Endothelial cell (in vitro differentiated cells): Measurements from ENCODE around the gene CENPH. TPM values are rescaled to one million over a fixed set of nuclear protein-coding genes. Genes with fewer than 3 reads are reported as not detected.
"Not testable (repeated sequence)": the region's sequence is repeated elsewhere in the genome, so short reads cannot be mapped to it uniquely, and the experiment has no call there.

ENCODE experiments used
- DNase-seq: peaks from one replicate; pipeline ENCODE4 v3.0.0; 2021; ENCODE audit warnings: low spot score
- H3K27ac Mint-ChIP-seq: one replicate; pipeline ENCODE4 v1.8.0; 2021; ENCODE audit warnings: mixed read lengths, inconsistent platforms; ENCODE audit not compliant: unreplicated experiment
- H3K27me3 Mint-ChIP-seq: one replicate; pipeline ENCODE4 v1.8.0; 2021; ENCODE audit warnings: mild to moderate bottlenecking, moderate library complexity, mixed read lengths, inconsistent platforms; ENCODE audit not compliant: unreplicated experiment
- H3K36me3 Mint-ChIP-seq: one replicate; pipeline ENCODE4 v1.8.0; 2021; ENCODE audit warnings: mild to moderate bottlenecking, low read depth, mixed read lengths, inconsistent platforms; ENCODE audit not compliant: unreplicated experiment
- H3K4me1 Mint-ChIP-seq: one replicate; pipeline ENCODE4 v1.8.0; 2021; ENCODE audit warnings: mild to moderate bottlenecking, mixed read lengths, inconsistent platforms; ENCODE audit not compliant: unreplicated experiment
- H3K4me3 Mint-ChIP-seq: one replicate; pipeline ENCODE4 v1.8.0; 2021; ENCODE audit warnings: mild to moderate bottlenecking, mixed read lengths, inconsistent platforms; ENCODE audit not compliant: unreplicated experiment
- H3K9me3 Mint-ChIP-seq: one replicate; pipeline ENCODE4 v1.8.0; 2021; ENCODE audit warnings: mixed read lengths, inconsistent platforms; ENCODE audit not compliant: unreplicated experiment
- long read RNA-seq: library from polyadenylated mRNA; unstranded; transcript quantifications from one replicate; pipeline ENCODE4 v2.0.0, GENCODE V29; 2020; ENCODE audit not compliant: unreplicated experiment
- total RNA-seq: library from RNA; stranded (reverse); fragmentation: NEBNext Ultra II Directional; extraction: Animal tissue kit (Norgen Biotek cat#: 25700); gene quantifications from one replicate; pipeline ENCODE4 v1.2.1, GENCODE V29; 2021; ENCODE audit not compliant: unreplicated experiment
- TF ChIP-seq, protein P1 (sequence below): fragments of 200-600 bp; sonication (generic); IDR thresholded peaks from one replicate; pipeline ENCODE4 v1.5.0; 2021; ENCODE audit warnings: antibody characterized with exemption; ENCODE audit not compliant: unreplicated experiment

CENPH gene, protein sequence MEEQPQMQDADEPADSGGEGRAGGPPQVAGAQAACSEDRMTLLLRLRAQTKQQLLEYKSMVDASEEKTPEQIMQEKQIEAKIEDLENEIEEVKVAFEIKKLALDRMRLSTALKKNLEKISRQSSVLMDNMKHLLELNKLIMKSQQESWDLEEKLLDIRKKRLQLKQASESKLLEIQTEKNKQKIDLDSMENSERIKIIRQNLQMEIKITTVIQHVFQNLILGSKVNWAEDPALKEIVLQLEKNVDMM
- total RNA-seq, result 13.1 TPM
- long read RNA-seq, transcript CENPH-201 (9 exons, 1,389 nt), result major isoform, 9 of 9 reads
- long read RNA-seq, partial matches to known transcripts, result 0 of 9 reads
- long read RNA-seq, other reads (novel, unspliced or antisense), result 0 of 9 reads

DNA sequence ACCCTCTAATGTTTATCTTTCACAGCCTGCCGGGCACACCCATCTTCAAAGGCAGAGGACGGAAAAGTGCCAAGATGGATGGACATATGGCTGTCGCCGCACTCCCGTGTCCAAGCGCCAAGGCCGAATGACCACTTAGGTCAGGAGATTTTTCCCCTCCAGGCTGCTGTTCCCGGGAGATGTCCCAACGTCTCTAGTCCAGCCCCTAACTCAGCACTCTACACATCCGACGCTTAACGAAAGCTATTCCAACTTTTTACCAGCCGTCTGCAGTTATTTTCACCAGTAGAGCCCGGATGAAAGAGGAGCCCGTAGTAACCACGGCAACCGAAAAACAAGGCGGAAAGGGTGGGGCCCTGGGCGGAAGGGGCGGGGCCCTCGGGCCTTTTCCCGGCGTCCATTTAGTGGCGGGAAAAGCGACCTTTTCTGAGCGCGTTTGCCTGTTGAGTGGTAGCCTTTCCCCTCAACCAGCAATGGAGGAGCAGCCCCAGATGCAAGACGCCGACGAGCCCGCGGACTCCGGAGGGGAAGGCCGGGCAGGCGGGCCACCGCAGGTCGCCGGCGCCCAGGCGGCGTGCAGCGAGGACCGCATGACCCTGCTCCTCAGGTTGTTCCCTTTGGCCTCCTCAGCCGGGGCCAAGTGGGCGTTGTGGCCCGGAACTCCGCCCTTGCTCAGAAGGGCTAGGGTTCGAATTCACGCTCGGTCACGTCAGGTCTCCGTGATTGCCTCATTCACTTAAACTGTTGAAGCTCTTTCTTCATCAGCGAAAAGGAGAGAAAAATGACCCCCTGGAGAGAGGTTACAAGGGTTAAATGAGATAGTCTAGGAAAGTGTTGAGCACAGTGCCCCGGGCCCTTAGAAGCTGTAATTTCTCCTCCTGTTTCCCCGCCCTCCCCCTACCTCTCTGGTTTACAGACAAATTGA, at the start of gene CENPH:
Gene CENPH, plus strand, starts transcription at position 422 of the 925 bp plus-strand sequence. Its CDS starts 52 bp downstream, at position 474.
- Mint-ChIP-seq H3K36me3 (no peaks in the 10 kb centered on the region), H3K4me3 (peak within 1 kb of the TSS; percentile 97), H3K9me3 (no peaks in the 10 kb centered on the region), H3K4me1 (peaks cover 3% of the 10 kb centered on the region), H3K27me3 (peaks cover 5% of the 10 kb centered on the region), H3K27ac (peak within 1 kb of the TSS; percentile 99)
- TF ChIP-seq, protein P1, sequence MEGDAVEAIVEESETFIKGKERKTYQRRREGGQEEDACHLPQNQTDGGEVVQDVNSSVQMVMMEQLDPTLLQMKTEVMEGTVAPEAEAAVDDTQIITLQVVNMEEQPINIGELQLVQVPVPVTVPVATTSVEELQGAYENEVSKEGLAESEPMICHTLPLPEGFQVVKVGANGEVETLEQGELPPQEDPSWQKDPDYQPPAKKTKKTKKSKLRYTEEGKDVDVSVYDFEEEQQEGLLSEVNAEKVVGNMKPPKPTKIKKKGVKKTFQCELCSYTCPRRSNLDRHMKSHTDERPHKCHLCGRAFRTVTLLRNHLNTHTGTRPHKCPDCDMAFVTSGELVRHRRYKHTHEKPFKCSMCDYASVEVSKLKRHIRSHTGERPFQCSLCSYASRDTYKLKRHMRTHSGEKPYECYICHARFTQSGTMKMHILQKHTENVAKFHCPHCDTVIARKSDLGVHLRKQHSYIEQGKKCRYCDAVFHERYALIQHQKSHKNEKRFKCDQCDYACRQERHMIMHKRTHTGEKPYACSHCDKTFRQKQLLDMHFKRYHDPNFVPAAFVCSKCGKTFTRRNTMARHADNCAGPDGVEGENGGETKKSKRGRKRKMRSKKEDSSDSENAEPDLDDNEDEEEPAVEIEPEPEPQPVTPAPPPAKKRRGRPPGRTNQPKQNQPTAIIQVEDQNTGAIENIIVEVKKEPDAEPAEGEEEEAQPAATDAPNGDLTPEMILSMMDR, result no peak
- peak; percentile 94 for DNase-seq

DNA sequence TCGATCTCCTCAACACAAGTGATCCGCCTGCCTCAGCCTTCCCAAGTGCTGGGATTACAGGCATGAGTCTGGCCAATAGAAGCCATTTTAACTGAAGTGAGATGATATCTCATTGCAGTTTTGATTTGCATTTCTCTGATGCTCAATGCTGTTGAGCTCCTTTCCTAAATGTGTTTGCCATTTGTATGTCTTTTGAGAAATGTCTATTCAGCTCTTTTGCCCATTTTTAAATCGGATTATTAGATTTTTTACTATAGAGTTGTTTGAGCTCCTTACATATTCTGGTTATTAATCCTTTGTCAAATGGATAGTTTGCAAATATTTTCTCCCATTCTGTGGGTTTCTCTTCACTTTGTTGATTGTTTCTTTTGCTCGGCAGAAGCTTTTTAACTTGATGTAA, 49.1 kb upstream of the CENPH start:
- H3K4me3 Mint-ChIP-seq, H3K27me3 Mint-ChIP-seq: not testable (repeated sequence)

DNA sequence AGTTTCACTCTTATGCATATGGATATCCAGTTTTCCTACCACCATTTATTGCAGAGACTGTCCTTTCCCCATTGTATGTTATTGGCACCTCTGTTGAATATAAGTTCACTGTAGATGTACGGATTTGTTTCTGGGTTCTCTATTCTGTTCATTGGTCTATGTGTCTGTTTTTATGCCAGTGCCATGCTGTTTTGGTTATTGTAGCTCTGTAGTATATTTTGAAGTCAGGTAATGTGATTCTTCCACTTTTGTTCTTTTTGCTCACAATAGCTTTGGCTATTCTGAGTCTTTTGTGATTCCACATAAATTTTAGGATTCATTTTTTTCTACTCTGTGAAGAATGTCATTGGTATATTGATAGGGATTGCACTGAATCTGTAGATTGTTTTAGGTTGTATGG, 48.6 kb upstream of the CENPH start:
- Mint-ChIP-seq H3K36me3 (no peaks in the 10 kb centered on the region), H3K27me3 (peaks cover 2% of the 10 kb centered on the region), H3K27ac (no peak overlapping the region), H3K9me3 (peaks cover 5% of the 10 kb centered on the region), H3K4me1 (no peaks in the 10 kb centered on the region), H3K4me3 (no peak overlapping the region)
- DNase-seq, result no peak
- TF ChIP-seq, protein P1, result no peak

More for the DNA sequence above, 49.1 kb upstream of the CENPH start:
- not testable (repeated sequence) for H3K4me1 Mint-ChIP-seq, DNase-seq, H3K9me3 Mint-ChIP-seq, H3K36me3 Mint-ChIP-seq, H3K27ac Mint-ChIP-seq

DNA sequence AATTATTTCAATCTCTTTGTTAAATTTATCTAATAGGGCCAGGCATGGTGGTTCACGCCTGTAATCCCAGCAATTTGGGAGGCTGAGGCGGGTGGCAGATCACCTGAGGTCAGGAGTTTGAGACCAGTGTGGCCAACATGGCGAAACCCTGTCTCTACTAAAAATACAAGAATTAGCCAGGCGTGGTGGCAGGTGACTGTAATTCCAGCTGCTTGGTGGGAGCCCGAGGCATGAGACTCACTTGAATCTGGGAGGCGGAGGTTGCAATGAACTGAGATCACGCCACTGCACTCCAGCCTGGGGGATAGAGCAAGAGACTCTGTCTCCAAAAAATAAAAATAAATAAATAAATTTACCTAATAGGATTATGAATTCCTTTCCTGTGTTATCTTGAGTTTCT, 40.8 kb upstream of the CENPH start:
- not testable (repeated sequence) for H3K27ac Mint-ChIP-seq, H3K36me3 Mint-ChIP-seq, DNase-seq, H3K4me1 Mint-ChIP-seq, H3K9me3 Mint-ChIP-seq, H3K27me3 Mint-ChIP-seq, H3K4me3 Mint-ChIP-seq

DNA sequence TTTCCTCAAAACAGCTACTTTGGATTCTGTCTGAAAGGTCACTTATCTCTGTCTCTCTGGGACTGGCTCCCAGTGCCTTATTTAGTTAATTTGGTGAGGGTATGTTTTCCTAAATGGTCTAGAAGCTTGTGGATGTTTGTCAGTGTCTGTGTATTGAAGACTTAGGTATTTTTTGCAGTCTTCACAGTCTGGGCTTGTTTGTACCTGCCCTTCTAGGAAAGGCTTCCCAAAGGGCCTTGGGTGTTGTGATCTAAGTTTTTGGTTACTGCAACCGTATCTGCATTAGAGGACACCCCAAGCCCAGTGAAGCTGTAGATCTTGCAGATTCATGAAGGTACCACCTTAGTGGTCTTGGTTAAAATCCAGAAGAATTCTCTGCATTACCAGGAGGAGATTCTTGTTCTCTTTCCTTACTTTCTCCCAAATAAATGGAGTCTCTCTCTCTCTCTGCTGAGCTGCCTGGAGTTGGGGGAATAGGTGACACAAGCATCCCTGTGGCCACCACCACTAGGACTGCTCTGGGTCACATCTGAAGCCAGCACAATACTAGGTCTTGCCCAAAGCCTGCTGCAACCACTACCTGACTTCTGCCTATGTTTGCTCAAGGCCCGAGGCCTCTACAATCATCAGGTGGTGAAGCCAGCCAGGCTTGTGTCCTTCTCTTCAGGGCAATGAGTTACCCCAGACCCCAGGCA, 40.3 kb upstream of the CENPH start:
- no peak overlapping the region for H3K27ac Mint-ChIP-seq
- H3K27me3 Mint-ChIP-seq, result peaks cover 2% of the 10 kb centered on the region
- no peaks in the 10 kb centered on the region for H3K36me3 Mint-ChIP-seq
- TF ChIP-seq, protein P1, result no peak
- H3K4me1 Mint-ChIP-seq, result no peaks in the 10 kb centered on the region
- no peak for DNase-seq
- H3K4me3 Mint-ChIP-seq, result no peak overlapping the region
- no peaks in the 10 kb centered on the region for H3K9me3 Mint-ChIP-seq
